Left renal cortex interstitium (tissue), 4 donors: ENCODE results near the gene ASB4. TPM values are rescaled to one million over a fixed set of nuclear protein-coding genes. Genes with fewer than 3 reads are reported as not detected.

Source experiments
- DNase-seq, 4 donors: peaks; one replicate each; pipeline ENCODE4 v3.0.0-alpha.2; 2013; ENCODE audit warnings: low read depth in 4 of 4, low spot score in 2 of 4, missing footprints in 1 of 4
- polyA plus RNA-seq, 4 donors: library from polyadenylated mRNA; unstranded; fragments of 120-200 nt; gene quantifications; one replicate each; pipeline ENCODE4 v1.2.1, GENCODE V29; 2013; ENCODE audit not compliant: insufficient read length in 4 of 4

ASB4 gene
- polyA plus RNA-seq, 4 donors, result 0.10 to 0.22 (median 0.19) TPM

DNA sequence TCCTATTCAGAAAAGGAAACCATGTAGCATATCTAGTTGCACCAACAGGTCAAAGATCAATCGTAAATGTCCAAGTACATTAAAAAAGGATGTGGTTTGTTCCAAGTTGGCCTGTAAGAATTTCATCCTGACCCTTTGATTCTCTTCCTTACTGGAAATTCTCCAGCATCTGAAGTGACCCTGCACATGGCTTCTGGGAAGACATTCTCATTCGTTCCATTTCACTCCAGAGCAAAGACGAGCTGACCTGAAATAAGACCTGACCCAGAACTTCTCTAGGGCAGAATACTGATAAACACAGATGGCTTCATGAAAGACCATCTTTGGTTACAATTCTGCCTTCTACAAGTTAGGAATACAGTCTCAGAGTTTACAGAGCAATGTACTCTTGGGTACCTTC lies 39.8 kb downstream of the ASB4 start:
- DNase-seq, result no peak

- DNase-seq, result no peak
Observed at GRCh38 chr7:95526128-95526738, 40.5 kb downstream of the ASB4 start.

DNA sequence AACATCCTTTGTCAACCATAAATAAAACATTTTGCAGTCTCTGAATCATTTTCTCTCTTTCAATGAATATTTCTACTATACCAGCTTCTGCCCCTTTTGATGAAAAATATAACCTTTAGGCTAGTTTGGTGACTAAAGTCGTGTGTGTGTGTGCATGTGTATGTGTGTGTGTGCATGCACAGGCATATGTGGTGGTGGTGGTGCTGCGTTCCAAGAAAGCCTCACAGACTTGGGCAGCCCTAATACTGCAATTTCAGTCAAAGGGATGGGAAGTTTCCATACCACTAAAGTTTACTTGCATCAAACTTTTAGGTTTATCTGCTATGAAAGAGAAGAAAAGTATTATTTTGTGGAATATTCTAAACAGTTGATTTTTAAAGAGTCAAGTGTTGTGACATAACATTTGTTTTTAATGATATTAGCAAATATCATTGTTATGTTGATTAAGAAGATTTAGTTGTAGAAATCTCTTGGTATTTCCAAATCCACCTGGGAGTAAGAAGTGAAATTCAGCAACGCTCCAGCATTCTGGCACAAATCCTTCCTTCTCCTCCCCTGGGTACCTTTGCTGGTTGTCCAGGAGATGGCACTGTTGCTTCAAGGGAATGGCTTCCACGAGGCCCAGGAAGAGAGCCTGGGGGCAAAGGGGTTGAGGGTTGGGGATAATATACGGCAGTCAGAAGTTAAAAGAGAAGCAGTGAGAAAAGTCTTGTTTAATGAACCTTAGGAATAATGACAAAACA lies 41.5 kb downstream of the ASB4 start:
- peak in 1 of 4 donors; percentile 48 for DNase-seq

- DNase-seq, result no peak
Observed at GRCh38 chr7:95527776-95528250, 42.1 kb downstream of the ASB4 start.

DNA sequence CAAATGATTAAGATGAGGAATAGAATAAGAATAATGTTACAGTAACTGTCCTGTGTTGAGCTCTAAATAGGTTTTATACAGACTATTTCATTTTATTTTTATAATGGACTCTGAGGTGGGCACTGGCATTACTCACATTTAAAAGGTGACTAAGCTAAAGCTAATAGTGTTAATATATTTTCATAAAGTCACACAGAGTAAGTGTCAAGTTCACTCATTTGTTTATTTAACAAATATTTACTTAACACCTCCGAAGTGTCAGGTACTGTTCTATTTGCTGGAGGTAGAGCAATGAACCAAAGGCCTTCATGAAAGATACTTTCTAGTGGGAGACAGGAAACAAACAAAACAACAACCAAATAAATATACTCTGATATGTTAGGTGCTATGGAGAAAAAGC lies 44.0 kb downstream of the ASB4 start:
- DNase-seq, result no peak

GRCh38 chr7:95530881-95531280 lies 45.1 kb downstream of the ASB4 start:
- no peak for DNase-seq

GRCh38 chr7:95531605-95532219 lies 46.0 kb downstream of the ASB4 start:
- no peak for DNase-seq

DNA sequence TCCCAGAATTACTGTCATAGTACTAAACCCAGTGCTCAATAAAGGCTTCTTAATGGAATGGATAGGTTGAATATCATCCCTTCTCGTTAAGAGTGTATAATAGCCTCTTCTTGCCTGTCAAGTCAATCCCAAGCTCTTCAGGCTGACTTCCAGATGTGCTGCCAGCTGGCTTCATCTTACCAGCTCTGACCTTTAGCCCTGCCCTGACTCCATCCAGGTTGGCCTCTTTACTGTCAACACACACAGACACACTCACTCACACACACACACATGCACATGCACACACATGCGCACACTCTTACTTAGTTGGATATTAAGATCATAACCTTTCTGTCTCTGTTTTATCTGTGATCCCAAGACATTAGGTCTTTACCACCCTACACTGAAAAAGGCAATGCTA lies 49.1 kb downstream of the ASB4 start:
- no peak for DNase-seq

DNA sequence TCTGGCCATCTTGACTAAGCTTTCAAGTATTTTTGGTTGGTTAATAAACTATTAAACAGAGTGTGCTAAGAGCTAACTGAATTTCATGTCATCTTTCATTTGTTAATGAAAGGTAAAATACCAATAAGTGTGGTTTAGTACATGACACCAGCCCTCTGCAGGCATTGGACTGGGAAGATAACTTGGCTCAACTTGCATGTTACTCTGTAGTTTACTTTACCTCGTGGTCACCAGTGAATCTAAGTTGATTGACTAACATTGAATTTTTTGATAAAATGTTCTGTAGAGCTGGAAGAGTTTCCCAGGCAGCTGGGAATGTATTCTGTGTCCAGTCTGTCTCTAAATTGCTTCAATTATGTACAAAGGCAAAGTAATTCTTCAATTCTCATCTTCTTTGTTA lies 49.9 kb downstream of the ASB4 start:
- DNase-seq, result no peak

DNA sequence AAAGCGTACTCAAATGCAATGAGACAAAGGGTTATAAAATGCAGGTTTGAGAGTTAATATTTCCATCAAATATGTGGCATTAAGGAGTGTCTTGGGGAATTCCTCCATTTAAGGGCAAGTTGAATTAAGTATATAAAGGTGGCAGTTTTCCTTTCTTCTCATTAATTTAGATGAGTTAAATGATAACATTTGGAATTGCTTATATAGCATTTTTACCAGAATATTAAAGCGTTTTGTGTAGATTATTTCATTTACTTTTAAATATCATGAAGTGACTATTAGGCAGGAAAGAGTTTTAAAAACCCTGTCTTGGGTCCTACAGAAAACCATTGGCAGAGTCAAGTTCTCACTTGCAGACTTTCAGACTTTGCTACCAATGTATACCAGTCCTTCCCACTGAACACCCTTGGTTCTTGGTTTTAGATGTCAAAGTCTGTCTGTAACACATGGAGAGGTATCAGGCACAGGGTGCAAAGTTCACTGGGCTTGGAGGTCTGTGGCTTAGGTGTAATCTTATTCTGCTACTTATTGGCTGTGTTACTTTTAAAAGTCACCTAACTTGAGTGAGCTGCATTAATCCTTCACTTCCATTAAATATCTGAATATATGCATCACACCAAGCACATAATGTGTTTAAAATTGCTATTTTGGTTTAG lies 51.0 kb downstream of the ASB4 start:
- DNase-seq, result no peak

DNA sequence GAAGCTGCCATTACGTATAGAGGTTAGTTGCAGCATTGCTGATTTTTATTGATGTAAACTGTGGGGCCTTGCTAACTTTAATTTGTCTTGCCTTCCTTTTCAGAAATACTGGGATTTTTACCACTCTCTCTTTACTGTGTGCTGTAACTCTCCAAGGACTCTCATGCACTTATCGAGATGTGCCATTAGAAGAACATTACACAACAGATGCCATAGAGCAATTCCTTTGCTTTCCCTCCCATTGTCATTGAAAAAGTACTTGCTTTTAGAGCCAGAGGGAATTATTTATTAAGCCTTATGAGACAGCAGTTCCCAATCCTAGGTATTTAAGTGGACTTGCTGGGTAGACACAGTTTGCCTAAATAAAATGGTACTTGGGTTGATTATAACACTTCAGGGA lies 51.7 kb downstream of the ASB4 start:
- no peak for DNase-seq

DNA sequence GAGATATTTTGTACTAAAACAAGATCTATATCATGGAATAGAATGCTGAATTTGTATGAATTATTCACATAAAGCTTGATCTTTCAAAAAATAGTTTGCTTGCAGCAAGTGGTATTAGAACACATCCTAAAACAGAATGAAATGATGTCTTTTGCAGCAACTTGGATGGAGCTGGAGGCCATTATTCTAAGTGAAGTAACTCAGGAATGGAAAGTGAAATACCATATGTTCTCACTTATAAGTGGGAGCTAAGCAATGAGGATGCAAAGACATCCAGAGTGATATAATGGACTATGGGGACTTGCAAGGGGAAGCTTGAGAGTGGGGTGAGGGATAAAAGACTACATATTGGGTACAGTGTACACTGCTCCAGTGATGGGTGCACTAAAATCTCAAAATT lies 53.7 kb downstream of the ASB4 start:
- no peak for DNase-seq

DNA sequence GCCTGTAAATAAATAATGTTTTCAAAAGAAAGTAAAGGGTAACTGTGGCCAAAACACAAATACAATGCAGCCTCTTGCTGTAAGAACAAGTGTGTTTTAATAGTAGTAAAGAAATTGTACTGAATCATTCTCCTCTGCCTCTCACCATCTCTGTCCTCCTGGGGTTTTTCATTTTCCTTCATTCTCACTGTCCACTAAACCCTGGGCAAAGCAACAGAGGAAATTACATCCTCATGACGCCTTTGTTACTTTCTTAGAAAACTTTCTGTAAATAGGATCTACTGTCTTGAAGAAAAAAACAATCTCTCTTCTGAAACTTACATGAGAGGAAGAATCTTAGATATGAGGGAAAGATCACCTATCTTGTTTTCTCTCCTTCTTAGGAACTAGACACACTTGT lies 54.6 kb downstream of the ASB4 start:
- no peak for DNase-seq

DNA sequence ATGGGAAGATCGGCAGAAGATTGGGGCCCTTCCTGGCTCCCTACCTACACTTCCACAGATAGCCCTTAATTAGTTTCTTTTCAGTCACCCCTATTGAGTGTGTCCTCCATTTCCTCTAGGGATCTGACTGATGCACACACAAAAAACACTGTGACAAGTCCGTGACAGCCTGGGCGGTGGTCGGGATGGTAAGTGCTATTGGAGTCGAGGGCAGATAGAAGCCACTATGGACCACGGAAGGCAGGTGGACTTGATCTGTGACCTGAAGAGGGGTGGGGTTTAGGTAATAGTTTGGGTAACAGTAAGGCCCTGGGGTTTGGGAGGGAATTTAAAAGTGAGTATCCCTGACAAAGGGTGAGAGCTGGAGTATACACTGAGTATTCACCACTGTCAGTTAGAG lies 57.6 kb downstream of the ASB4 start:
- DNase-seq, result no peak

- DNase-seq, result no peak
Observed at GRCh38 chr7:95544171-95544570, 58.4 kb downstream of the ASB4 start.

DNA sequence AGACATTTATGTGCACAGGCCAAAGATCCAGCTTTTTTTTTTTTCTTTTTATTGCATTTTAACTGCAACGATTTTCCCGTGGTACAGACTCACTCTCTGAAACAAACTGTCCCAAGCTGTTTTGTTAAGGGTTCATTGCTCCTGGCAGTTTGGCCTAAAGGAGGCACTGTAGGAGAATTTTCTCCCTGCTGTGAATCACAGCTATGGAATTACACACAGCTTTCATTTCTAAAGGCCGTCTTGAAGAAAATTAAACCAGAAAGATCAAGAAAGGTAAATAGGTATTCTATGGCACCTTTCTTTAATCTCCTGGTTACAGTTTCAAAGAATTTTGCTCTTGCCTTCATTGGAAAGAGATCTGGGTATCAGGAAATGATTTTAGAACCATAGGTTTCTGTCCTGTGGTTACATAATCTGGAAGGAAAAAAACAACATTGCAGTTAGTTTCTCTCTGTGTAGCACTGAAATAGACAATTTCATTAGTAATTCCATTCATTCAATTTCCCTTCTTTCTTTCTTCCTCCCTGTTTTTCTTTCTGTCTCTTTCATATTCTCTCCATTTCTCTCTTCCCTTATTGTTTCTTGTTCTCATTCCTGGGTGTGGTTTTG lies 59.4 kb downstream of the ASB4 start:
- DNase-seq, result peak in 2 of 4 donors; percentile 15 to 56

DNA sequence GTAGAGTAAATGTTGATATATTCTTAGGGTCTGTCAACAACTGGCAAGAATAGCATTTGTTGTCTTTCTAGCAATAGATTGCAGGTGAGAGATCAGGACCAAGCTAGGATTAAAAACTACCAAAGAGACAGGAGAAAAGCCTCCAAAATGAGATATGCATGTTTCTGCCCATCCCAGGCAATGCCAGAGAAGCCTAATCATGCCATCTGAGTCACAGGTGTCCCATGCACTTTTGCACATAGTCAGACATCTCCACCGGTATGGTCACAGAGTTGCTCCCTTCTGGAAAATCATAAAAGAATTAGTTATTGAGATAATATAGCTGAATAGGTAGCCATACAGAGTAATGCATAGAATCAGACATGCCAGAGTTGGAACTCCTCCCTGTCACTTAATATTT lies 59.9 kb downstream of the ASB4 start:
- no peak for DNase-seq

DNA sequence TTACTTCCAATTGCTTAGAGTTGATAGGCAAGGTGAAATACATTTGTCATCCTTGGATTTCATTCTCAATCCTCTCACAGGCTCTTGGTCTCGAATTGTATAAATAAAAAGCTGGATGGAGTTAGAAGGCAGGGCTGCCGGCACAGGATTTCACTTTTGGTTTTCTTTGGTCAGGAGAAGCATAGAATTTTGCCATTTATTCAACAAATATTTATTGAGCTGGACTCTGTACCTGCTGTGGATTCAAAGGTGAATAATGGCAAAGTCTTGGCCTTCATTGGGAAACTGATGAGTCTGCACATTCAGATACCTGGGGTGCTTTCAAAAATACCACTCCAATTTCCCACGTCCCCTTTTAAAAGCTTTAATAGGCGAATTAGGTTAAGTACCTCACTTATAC lies 60.9 kb downstream of the ASB4 start:
- no peak for DNase-seq

DNA sequence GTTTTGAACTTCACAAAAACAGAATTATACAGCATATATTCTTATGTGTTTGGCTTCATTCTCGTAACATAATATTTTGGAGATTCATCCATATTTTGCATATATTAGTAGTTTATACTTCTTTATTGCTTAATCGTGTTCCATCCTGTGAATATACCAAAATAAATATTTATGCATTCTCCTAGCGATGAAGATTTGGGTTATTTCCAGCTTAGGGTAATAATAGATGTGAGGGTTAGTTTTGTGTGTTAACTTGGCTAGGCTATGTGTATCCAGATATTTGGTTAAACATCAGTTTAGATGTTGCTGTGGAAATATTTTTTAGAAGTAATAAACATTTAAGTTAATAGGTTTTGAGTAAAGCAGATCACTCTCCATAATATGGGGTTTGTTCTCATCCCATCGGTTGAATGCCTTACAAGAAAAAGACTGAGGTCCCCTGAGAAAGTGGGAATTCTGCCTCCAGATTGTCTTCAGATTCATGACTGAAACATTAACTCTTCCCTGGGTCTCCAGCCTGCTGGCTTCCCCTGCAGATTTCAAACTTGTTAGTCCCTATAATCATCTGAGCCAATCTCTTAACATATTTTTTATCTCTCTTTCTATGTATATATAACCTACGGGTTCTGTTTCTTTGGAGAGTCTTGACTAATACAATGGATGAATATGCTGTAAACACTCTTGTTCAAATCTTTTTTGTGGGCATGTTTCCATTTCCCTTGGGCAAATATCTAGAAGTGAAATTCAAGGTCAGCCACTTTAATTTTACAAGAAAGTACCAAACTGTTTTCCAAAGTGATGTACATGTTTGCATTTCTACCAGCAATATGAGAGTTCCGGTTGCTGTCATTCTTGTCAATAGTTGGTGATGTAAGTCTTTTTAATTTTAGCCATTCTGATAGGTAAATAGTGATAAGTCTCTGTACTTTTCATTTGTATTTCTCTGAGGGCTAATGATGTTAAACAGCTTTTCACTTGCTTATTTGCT lies 61.9 kb downstream of the ASB4 start:
- DNase-seq, result no peak
